Activated T-helper 17 cell treated with anti-CD3 and anti-CD28 coated beads, Interleukin-2, amount 50 U/mL, for 72 hours (primary cell): ENCODE data around the gene NTNG1. TPM values are rescaled to one million over a fixed set of nuclear protein-coding genes. Genes with fewer than 3 reads are reported as not detected.

Source experiments
- ATAC-seq: fragments of 150-1000 bp; cut with Tn5 transposase; replicated peaks from 2 replicates; pipeline ENCODE4 v1.10.0; 2021; ENCODE audit warnings: mild to moderate bottlenecking, moderate library complexity
- H3K27ac Mint-ChIP-seq: one replicate; pipeline ENCODE4 v1.8.0; 2022; ENCODE audit warnings: mixed read lengths
- H3K27me3 Mint-ChIP-seq: one replicate; pipeline ENCODE4 v1.8.0; 2022; ENCODE audit warnings: mixed read lengths
- H3K36me3 Mint-ChIP-seq: one replicate; pipeline ENCODE4 v1.8.0; 2022; ENCODE audit warnings: low read depth, mild to moderate bottlenecking, mixed read lengths
- H3K4me1 Mint-ChIP-seq: one replicate; pipeline ENCODE4 v1.8.0; 2022; ENCODE audit warnings: mixed read lengths
- H3K4me3 Mint-ChIP-seq: one replicate; pipeline ENCODE4 v1.8.0; 2022; ENCODE audit warnings: mild to moderate bottlenecking, mixed read lengths
- H3K9me3 Mint-ChIP-seq: one replicate; pipeline ENCODE4 v1.8.0; 2022; ENCODE audit warnings: mixed read lengths
- total RNA-seq, 2 donors: library from RNA; stranded (reverse); gene quantifications; one replicate each; pipeline ENCODE4 v1.2.3, GENCODE V29; 2022

NTNG1 gene
- total RNA-seq, 2 donors from 2014 or later: not detected

- Mint-ChIP-seq H3K27ac (no peak overlapping the region), H3K9me3 (no peaks in the 10 kb centered on the region), H3K4me3 (no peak overlapping the region), H3K36me3 (no peaks in the 10 kb centered on the region), H3K4me1 (no peaks in the 10 kb centered on the region), H3K27me3 (peaks cover 19% of the 10 kb centered on the region)
- ATAC-seq: peak; percentile 31
These were observed 289.8 kb downstream of the NTNG1 start for GRCh38 chr1:107430540-107431228.

DNA sequence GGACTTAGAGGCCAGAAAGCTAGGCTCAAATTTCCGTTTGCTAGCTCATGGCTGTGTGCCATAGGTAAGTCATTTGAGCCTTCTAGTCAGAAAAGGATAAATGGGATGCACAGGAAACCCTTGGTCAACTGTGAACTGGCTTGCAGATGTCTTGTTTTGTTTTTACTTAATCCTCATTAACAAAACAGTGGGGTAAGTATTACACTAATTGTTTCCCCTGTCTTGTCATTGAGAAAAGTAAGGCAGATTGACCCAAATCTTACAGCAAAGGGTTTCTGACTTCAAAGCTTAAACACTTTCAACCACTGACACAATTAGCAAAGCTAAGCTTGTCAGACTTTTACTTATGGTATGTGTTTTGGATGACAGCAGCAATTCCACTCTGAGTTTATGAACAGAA, 291.3 kb downstream of the NTNG1 start:
- Mint-ChIP-seq H3K9me3 (no peaks in the 10 kb centered on the region), H3K4me3 (no peak overlapping the region), H3K4me1 (no peaks in the 10 kb centered on the region), H3K27ac (no peak overlapping the region), H3K27me3 (peaks cover 13% of the 10 kb centered on the region), H3K36me3 (no peaks in the 10 kb centered on the region)
- ATAC-seq: no peak

GRCh38 chr1:107433068-107433467, 292.2 kb downstream of the NTNG1 start:
- Mint-ChIP-seq H3K36me3 (no peaks in the 10 kb centered on the region), H3K27me3 (peaks cover 12% of the 10 kb centered on the region), H3K9me3 (no peaks in the 10 kb centered on the region), H3K4me1 (no peaks in the 10 kb centered on the region), H3K4me3 (no peak overlapping the region), H3K27ac (no peak overlapping the region)
- no peak for ATAC-seq

DNA sequence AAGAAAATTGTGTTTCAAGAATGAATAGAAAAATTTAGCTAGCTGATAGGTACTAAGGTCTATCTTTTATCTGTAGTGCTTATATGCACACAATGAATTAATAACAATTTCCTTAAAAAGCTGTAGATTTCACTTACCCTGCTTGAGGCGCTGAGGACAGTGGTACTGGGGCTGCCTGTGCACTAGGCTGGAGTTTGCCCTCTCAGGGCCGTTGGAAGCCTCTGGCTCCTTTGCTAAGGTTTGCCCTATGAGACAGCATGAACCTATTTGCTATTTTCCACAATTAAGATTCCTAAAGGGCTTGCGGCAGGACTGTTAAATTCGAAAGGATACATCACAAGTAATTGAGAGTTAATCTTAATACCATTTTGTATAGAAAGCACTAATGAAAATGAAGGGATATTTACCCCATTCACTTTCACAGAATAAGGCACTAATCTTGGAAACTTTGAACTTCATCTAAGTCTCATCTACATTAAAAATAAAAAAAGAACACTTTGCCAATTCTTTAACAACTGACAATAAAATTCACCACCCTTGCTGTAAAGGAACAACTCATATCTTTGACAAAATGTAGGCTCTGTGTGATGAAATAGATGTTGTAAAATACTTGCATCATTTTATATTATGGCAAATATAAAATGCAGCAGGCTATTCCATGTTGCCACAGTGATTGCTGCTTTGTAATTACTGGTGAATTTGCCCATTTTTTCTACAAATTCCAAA, 293.0 kb downstream of the NTNG1 start:
- peaks cover 10% of the 10 kb centered on the region for H3K27me3 Mint-ChIP-seq
- H3K36me3 Mint-ChIP-seq: no peaks in the 10 kb centered on the region
- H3K9me3 Mint-ChIP-seq: no peaks in the 10 kb centered on the region
- no peak for ATAC-seq
- no peaks in the 10 kb centered on the region for H3K4me1 Mint-ChIP-seq
- no peak overlapping the region for H3K27ac Mint-ChIP-seq
- no peak overlapping the region for H3K4me3 Mint-ChIP-seq

DNA sequence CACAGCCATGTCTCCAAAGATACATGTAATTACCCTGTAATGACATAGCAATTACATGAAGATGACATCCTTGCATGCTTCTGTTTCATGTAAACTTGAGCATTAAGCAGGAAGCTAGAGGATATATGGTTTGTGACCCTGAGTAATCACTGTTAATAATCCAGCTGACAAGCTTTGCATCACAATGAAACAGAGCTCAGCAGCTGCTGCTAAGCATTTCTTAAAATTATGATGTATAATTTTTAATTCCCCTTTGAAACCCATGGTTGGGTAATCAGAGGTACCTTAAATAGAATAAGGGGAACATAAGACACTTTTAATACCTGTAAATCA, 293.5 kb downstream of the NTNG1 start:
- no peaks in the 10 kb centered on the region for H3K36me3 Mint-ChIP-seq
- H3K4me3 Mint-ChIP-seq: no peak overlapping the region
- no peak for ATAC-seq
- H3K4me1 Mint-ChIP-seq: no peaks in the 10 kb centered on the region
- peaks cover 11% of the 10 kb centered on the region for H3K27me3 Mint-ChIP-seq
- H3K9me3 Mint-ChIP-seq: no peaks in the 10 kb centered on the region
- H3K27ac Mint-ChIP-seq: no peak overlapping the region

- ATAC-seq: no peak
- peaks cover 5% of the 10 kb centered on the region for H3K27me3 Mint-ChIP-seq
- H3K36me3 Mint-ChIP-seq: no peaks in the 10 kb centered on the region
- H3K27ac Mint-ChIP-seq: no peak overlapping the region
- no peak overlapping the region for H3K4me3 Mint-ChIP-seq
- no peaks in the 10 kb centered on the region for H3K4me1 Mint-ChIP-seq
- no peaks in the 10 kb centered on the region for H3K9me3 Mint-ChIP-seq
These were observed 295.9 kb downstream of the NTNG1 start for GRCh38 chr1:107436552-107437241.

GRCh38 chr1:107439567-107439966, 298.7 kb downstream of the NTNG1 start:
- Mint-ChIP-seq H3K4me1 (no peaks in the 10 kb centered on the region), H3K36me3 (no peaks in the 10 kb centered on the region), H3K27ac (no peak overlapping the region), H3K4me3 (no peak overlapping the region), H3K27me3 (peaks cover 5% of the 10 kb centered on the region), H3K9me3 (no peaks in the 10 kb centered on the region)
- ATAC-seq: no peak

- peaks cover 5% of the 10 kb centered on the region for H3K27me3 Mint-ChIP-seq
- no peaks in the 10 kb centered on the region for H3K4me1 Mint-ChIP-seq
- H3K9me3 Mint-ChIP-seq: no peaks in the 10 kb centered on the region
- no peak for ATAC-seq
- H3K36me3 Mint-ChIP-seq: no peaks in the 10 kb centered on the region
- no peak overlapping the region for H3K4me3 Mint-ChIP-seq
- H3K27ac Mint-ChIP-seq: no peak overlapping the region
These were observed 301.7 kb downstream of the NTNG1 start for GRCh38 chr1:107442551-107442950.

DNA sequence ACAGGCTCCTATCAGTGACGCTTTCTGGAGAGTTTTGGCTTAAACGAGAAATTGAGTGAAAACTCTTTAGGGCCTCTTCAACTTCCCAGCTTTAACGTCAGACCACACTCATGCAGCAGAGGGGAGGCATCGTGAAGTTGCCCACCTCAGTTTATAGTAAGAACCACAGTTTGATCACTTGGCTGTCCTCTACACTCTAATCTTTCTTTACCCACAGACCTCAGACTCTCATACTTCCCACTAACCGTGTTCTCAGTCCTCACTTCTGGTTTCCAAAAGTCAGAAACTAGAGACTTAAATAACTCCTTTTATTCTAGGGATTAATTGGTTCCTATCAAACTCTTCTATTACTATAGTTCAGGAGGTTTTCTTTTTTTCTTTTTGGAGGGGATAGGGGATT, 302.2 kb downstream of the NTNG1 start:
- H3K27ac Mint-ChIP-seq: no peak overlapping the region
- no peak overlapping the region for H3K4me3 Mint-ChIP-seq
- no peaks in the 10 kb centered on the region for H3K36me3 Mint-ChIP-seq
- no peaks in the 10 kb centered on the region for H3K9me3 Mint-ChIP-seq
- no peaks in the 10 kb centered on the region for H3K4me1 Mint-ChIP-seq
- no peak for ATAC-seq
- H3K27me3 Mint-ChIP-seq: peaks cover 5% of the 10 kb centered on the region

GRCh38 chr1:107443860-107444259, 303.0 kb downstream of the NTNG1 start:
- H3K4me1 Mint-ChIP-seq: no peaks in the 10 kb centered on the region
- no peak overlapping the region for H3K4me3 Mint-ChIP-seq
- H3K36me3 Mint-ChIP-seq: no peaks in the 10 kb centered on the region
- peaks cover 4% of the 10 kb centered on the region for H3K27me3 Mint-ChIP-seq
- H3K9me3 Mint-ChIP-seq: no peaks in the 10 kb centered on the region
- ATAC-seq: no peak
- no peak overlapping the region for H3K27ac Mint-ChIP-seq

DNA sequence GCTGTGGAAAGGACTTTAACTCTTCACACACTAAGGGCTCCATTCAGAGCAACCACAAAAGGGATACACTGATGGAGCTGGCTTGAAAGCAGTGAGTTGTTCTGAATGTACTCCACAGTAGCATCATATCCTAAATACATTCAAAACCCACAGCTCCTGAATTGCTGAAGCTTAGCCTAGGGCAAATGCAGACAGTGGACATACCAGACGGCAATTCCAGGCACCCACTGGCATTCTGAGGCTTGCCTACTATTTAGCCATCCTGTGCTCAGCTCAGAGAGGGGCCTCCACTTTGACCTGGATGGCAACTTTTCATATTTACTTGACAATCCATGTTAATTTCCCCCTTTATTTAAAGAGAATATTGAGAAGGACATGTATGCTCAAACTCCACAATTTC, 303.5 kb downstream of the NTNG1 start:
- no peaks in the 10 kb centered on the region for H3K36me3 Mint-ChIP-seq
- H3K4me3 Mint-ChIP-seq: no peak overlapping the region
- H3K27me3 Mint-ChIP-seq: no peaks in the 10 kb centered on the region
- H3K4me1 Mint-ChIP-seq: no peaks in the 10 kb centered on the region
- no peaks in the 10 kb centered on the region for H3K9me3 Mint-ChIP-seq
- no peak overlapping the region for H3K27ac Mint-ChIP-seq
- ATAC-seq: no peak

DNA sequence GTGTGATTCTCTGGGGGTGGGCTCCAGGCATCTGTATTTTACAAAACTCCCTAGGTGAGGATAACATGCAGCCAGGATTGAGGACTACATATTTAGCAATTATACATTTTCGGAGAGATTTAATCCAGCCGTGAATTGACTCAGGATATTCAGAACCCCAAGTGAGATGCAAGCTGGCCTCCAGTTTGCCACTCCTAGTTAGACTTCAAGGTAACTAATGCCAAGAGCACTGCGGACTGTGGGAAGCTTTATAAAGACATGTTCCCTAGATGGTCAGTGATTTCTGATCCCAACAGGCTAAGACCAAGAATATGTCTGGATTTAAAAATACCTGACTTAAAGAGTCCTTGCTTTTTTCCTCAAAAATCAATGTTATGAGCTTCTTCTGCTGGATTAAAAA, 308.5 kb downstream of the NTNG1 start:
- no peak overlapping the region for H3K4me3 Mint-ChIP-seq
- no peaks in the 10 kb centered on the region for H3K27me3 Mint-ChIP-seq
- H3K27ac Mint-ChIP-seq: no peak overlapping the region
- no peaks in the 10 kb centered on the region for H3K36me3 Mint-ChIP-seq
- no peaks in the 10 kb centered on the region for H3K9me3 Mint-ChIP-seq
- no peaks in the 10 kb centered on the region for H3K4me1 Mint-ChIP-seq
- no peak for ATAC-seq

- Mint-ChIP-seq H3K4me3 (no peak overlapping the region), H3K27me3 (peaks cover 7% of the 10 kb centered on the region), H3K27ac (no peak overlapping the region), H3K36me3 (no peaks in the 10 kb centered on the region), H3K9me3 (peaks cover 4% of the 10 kb centered on the region), H3K4me1 (no peaks in the 10 kb centered on the region)
- ATAC-seq: no peak
These were observed 310.2 kb downstream of the NTNG1 start for GRCh38 chr1:107450899-107451664.

DNA sequence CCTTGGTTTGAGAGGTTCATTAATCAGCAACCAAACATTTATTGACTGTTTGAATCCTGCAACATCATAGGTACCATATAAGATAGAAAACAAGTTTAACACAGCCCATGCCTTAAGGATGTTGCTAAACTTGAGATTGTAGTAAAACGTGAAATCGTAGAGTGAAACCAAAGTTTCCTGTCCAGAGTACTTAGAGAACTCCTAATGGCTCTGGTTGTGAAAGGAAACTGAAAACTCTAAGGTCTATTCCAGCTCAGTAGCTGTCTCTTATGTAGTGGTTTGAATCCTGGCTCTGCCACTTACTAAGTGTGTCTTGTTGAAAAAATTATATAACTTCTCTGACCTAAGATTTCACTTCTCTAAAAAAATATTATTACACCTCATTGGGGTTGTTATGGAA, 310.9 kb downstream of the NTNG1 start:
- peaks cover 4% of the 10 kb centered on the region for H3K9me3 Mint-ChIP-seq
- H3K36me3 Mint-ChIP-seq: no peaks in the 10 kb centered on the region
- H3K27ac Mint-ChIP-seq: no peak overlapping the region
- peaks cover 7% of the 10 kb centered on the region for H3K27me3 Mint-ChIP-seq
- no peak overlapping the region for H3K4me3 Mint-ChIP-seq
- no peaks in the 10 kb centered on the region for H3K4me1 Mint-ChIP-seq
- ATAC-seq: no peak
